ENCODE data around the gene TRAF3.

DNA sequence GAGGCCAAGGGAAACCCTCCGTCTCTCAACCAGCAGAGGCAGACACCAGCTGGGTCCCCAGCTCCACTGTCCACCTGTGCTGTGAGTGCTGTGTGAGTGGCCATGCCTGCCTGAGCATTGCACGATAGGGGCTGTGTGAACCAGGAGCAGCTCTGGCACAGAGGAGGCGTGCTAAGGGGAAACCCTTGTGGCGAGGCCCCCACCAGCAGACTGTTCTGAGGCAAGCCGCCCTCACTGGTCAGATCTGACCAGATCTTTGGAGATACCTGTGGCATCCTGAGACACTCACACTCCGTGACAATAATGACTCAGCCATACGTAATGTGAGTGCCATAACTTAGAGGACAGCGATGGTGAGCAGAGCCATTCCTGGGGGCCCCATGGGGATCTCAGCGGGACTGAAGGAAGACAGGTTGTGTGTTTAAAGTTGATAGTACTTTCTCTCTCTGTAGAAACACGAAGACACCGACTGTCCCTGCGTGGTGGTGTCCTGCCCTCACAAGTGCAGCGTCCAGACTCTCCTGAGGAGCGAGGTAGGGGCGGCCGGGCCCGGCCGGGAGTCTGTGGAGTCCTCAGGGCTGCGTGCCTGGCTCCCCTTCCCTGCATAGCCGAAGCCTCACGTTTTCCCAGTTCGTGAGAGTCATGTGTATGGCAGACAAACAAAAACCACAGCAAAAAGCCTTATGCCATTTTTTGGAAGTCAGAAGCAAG, 108.6 kb downstream of the TRAF3 start:
- TF ChIP-seq POLR2A (IDR thresholded peaks at IDR 0.05; ENCODE audit: low read length) (no peak), GATA1 (IDR thresholded peaks at IDR 0.05; ENCODE audit: low read depth, low read length) (no peak)
